IMR-90 (cell line): ENCODE data around the gene SEMA4D. TPM values are rescaled to one million over a fixed set of nuclear protein-coding genes. Genes with fewer than 3 reads are reported as not detected.

Experiments used
- ATAC-seq: fragments of 200-7000 bp; cut with Tn5 transposase; 2 replicates; pipeline ENCODE4 v1.9.1; 2020; ENCODE audit warnings: low read depth, mild to moderate bottlenecking, moderate library complexity
- BruUV-seq: library from RNA; stranded (reverse); fragments of 400-500 nt; replicated peaks from 2 replicates; lab custom pipeline; 2021; lab: Mats Ljungman, UMichigan
- CTCF ChIA-PET: fragments of 300-600 bp; formaldehyde crosslinking; extraction: SDS; loops from one replicate; lab custom pipeline; 2021; ENCODE audit warnings: antibody characterized with exemption; lab: Yijun Ruan, JAX
- POLR2A ChIA-PET: fragments of 300-600 bp; sonication (Branson Sonifier 250); formaldehyde crosslinking; loops from one replicate; lab custom pipeline; 2022; ENCODE audit warnings: antibody characterized with exemption; ENCODE audit not compliant: unreplicated experiment; lab: Charles Lee
- DNase-seq: peaks from one replicate; pipeline ENCODE4 v3.0.0; 2013
- H2AFZ ChIP-seq: replicated peaks from 2 replicates; pipeline ENCODE3; 2013; ENCODE audit warnings: low read length, mild to moderate bottlenecking; ENCODE audit not compliant: poor library complexity
- H2AK5ac ChIP-seq: 2 replicates; pipeline ENCODE4 v1.6.1; 2013; ENCODE audit warnings: low read depth, low read length, inconsistent platforms
- H2AK9ac ChIP-seq: replicated peaks from 2 replicates; pipeline ENCODE3; 2013; ENCODE audit warnings: mild to moderate bottlenecking, low read depth, low read length, moderate library complexity; ENCODE audit not compliant: poor library complexity
- H2BK120ac ChIP-seq: 2 replicates; pipeline ENCODE4 v1.6.1; 2013; ENCODE audit warnings: low read depth, low read length, inconsistent platforms
- H2BK15ac ChIP-seq: 3 replicates; pipeline ENCODE4 v1.6.1; 2013; ENCODE audit warnings: low read depth, low read length, inconsistent platforms
- H2BK20ac ChIP-seq: 2 replicates; pipeline ENCODE4 v1.6.1; 2013; ENCODE audit warnings: low read depth, mild to moderate bottlenecking, inconsistent platforms, low read length, moderate library complexity
- H2BK5ac ChIP-seq: 2 replicates; pipeline ENCODE4 v1.6.1; 2013; ENCODE audit warnings: mild to moderate bottlenecking, low read depth, low read length, inconsistent platforms; ENCODE audit not compliant: poor library complexity, severe bottlenecking
- H3K14ac ChIP-seq: replicated peaks from 2 replicates; pipeline ENCODE4 v1.6.1; 2013; ENCODE audit warnings: low read depth, low read length, inconsistent platforms
- H3K18ac ChIP-seq: 2 replicates; pipeline ENCODE4 v1.6.1; 2013; ENCODE audit warnings: low read depth, low read length, control low read depth
- H3K23ac ChIP-seq: 2 replicates; pipeline ENCODE4 v1.6.1; 2013; ENCODE audit warnings: low read depth, low read length, inconsistent platforms
- H3K27ac ChIP-seq: 2 replicates; pipeline ENCODE4 v1.5.1; 2013; ENCODE audit warnings: mild to moderate bottlenecking, control low read depth, low read length; ENCODE audit not compliant: insufficient read depth
- H3K27me3 ChIP-seq: 2 replicates; pipeline ENCODE4 v1.6.1; 2013; ENCODE audit warnings: low read length; ENCODE audit not compliant: control insufficient read depth, insufficient read depth
- H3K36me3 ChIP-seq: 2 replicates; pipeline ENCODE4 v1.6.1; 2013; ENCODE audit warnings: low read length, mixed read lengths; ENCODE audit not compliant: control insufficient read depth, insufficient read depth
- H3K4ac ChIP-seq: 2 replicates; pipeline ENCODE4 v1.6.1; 2013; ENCODE audit warnings: low read depth, low read length, inconsistent platforms
- H3K4me1 ChIP-seq: 2 replicates; pipeline ENCODE4 v1.6.1; 2013; ENCODE audit warnings: low read length, mixed read lengths; ENCODE audit not compliant: control insufficient read depth, insufficient read depth
- H3K4me2 ChIP-seq: 2 replicates; pipeline ENCODE4 v1.6.1; 2013; ENCODE audit warnings: low read depth, mild to moderate bottlenecking, control low read depth, low read length, moderate library complexity
- H3K4me3 ChIP-seq: 2 replicates; pipeline ENCODE4 v1.5.1; 2013; ENCODE audit warnings: low read depth, mild to moderate bottlenecking, control low read depth, low read length, moderate library complexity; ENCODE audit not compliant: insufficient read depth
- H3K56ac ChIP-seq: 2 replicates; pipeline ENCODE4 v1.6.1; 2013; ENCODE audit warnings: low read length, inconsistent platforms; ENCODE audit not compliant: insufficient read depth; ENCODE audit errors: extremely low read depth
- H3K79me1 ChIP-seq, 2 experiments: 2 replicates each; pipeline ENCODE4 v1.6.1; 2013; ENCODE audit warnings: low read length in 2 of 2, inconsistent platforms in 1 of 2, low read depth in 1 of 2
- H3K9ac ChIP-seq: 2 replicates; pipeline ENCODE4 v1.6.1; 2013; ENCODE audit warnings: low read depth, low read length, control low read depth
- H3K9me1 ChIP-seq: 2 replicates; pipeline ENCODE4 v1.6.1; 2013; ENCODE audit warnings: low read length, inconsistent platforms; ENCODE audit not compliant: insufficient read depth
- H3K9me3 ChIP-seq: 2 replicates; pipeline ENCODE4 v1.6.1; 2013; ENCODE audit warnings: low read length; ENCODE audit not compliant: control insufficient read depth, insufficient read depth
- H4K20me1 ChIP-seq: 2 replicates; pipeline ENCODE4 v1.6.1; 2013; ENCODE audit warnings: low read length, inconsistent platforms; ENCODE audit not compliant: insufficient read depth
- H4K5ac ChIP-seq: 2 replicates; pipeline ENCODE4 v1.6.1; 2013; ENCODE audit warnings: mild to moderate bottlenecking, low read depth, low read length, control low read depth
- H4K8ac ChIP-seq, 2 experiments: 2 replicates each; pipeline ENCODE4 v1.6.1; 2013; ENCODE audit warnings: low read depth in 2 of 2, low read length in 2 of 2, control low read depth in 1 of 2, inconsistent platforms in 1 of 2
- H4K91ac ChIP-seq: 2 replicates; pipeline ENCODE4 v1.6.1; 2013; ENCODE audit warnings: low read depth, low read length, inconsistent platforms; ENCODE audit not compliant: insufficient read depth
- BHLHE40 ChIP-seq: fragments of 150-350 bp; IDR thresholded peaks from 2 replicates; pipeline ENCODE4 v1.6.1; 2016; ENCODE audit warnings: mild to moderate bottlenecking, low read depth, low read length
- CEBPB ChIP-seq: IDR thresholded peaks from 2 replicates; pipeline ENCODE4 v1.6.1; 2012; ENCODE audit warnings: low read depth, low read length, improper control_type of control experiment
- CHD1 ChIP-seq: IDR thresholded peaks from 2 replicates; pipeline ENCODE4 v1.6.1; 2012; ENCODE audit warnings: low read depth, low read length, improper control_type of control experiment
- CTCF ChIP-seq: conservative IDR thresholded peaks from 2 replicates; pipeline ENCODE4 v1.5.1; 2012; ENCODE audit warnings: mild to moderate bottlenecking, low read depth, low read length, improper control_type of control experiment
- FOS ChIP-seq: fragments of 150-350 bp; IDR thresholded peaks from 2 replicates; pipeline ENCODE4 v1.6.1; 2016; ENCODE audit warnings: low read depth, low read length
- MAFK ChIP-seq: IDR thresholded peaks from 2 replicates; pipeline ENCODE4 v1.6.1; 2012; ENCODE audit warnings: low read depth, low read length, improper control_type of control experiment
- MAZ ChIP-seq: IDR thresholded peaks from 2 replicates; pipeline ENCODE4 v1.6.1; 2012; ENCODE audit warnings: low read depth, mild to moderate bottlenecking, low read length, improper control_type of control experiment, moderate library complexity, borderline replicate concordance
- MXI1 ChIP-seq: IDR thresholded peaks from 2 replicates; pipeline ENCODE4 v1.6.1; 2012; ENCODE audit warnings: low read depth, mild to moderate bottlenecking, low read length, moderate library complexity, borderline replicate concordance
- NFE2L2 ChIP-seq: fragments of 150-350 bp; IDR thresholded peaks from 2 replicates; pipeline ENCODE4 v1.6.1; 2016; ENCODE audit warnings: low read depth, mild to moderate bottlenecking, low read length
- POLR2A ChIP-seq: IDR thresholded peaks from 2 replicates; pipeline ENCODE4 v1.6.1; 2012; ENCODE audit warnings: mild to moderate bottlenecking, low read depth, low read length
- RAD21 ChIP-seq: IDR thresholded peaks from 2 replicates; pipeline ENCODE4 v1.6.1; 2012; ENCODE audit warnings: low read length, improper control_type of control experiment
- RCOR1 ChIP-seq: IDR thresholded peaks from 2 replicates; pipeline ENCODE4 v1.6.1; 2012; ENCODE audit warnings: mild to moderate bottlenecking, low read length, improper control_type of control experiment; ENCODE audit not compliant: insufficient replicate concordance
- RFX5 ChIP-seq: IDR thresholded peaks from 2 replicates; pipeline ENCODE4 v1.8.0; 2012; ENCODE audit warnings: low read depth, mild to moderate bottlenecking, low read length, moderate library complexity
- SMC3 ChIP-seq: fragments of 150-350 bp; IDR thresholded peaks from 2 replicates; pipeline ENCODE4 v1.6.1; 2016; ENCODE audit warnings: low read depth, mild to moderate bottlenecking, antibody characterized with exemption, low read length, moderate library complexity
- WGBS, 2 experiments: methylation state at CpG; one replicate each; pipeline versions ENCODE4 v1.1.5 to v1.1.7; 2013; ENCODE audit warnings: missing lambda C conversion rate in 2 of 2; ENCODE audit not compliant: insufficient read length in 1 of 2; ENCODE audit errors: extremely low coverage in 2 of 2; 5-methylcytosine and 5-hydroxymethylcytosine counted together
- dilution Hi-C: fragments of 300-500 bp; cut with HindIII; formaldehyde crosslinking; loops from one replicate; pipeline ENCODE4 v1.14.3; 2018; ENCODE audit warnings: low sequenced_read_pairs; ENCODE audit not compliant: unreplicated experiment
- in situ Hi-C: fragments of 300-500 bp; cut with MboI; formaldehyde crosslinking; loops from 3 replicates; pipeline ENCODE4 v1.14.3; 2019; ENCODE audit warnings: low sequenced_read_pairs, inconsistent platforms, mixed read lengths
- intact Hi-C: fragments of 100-400 bp; cut with micrococcal nuclease; formaldehyde crosslinking; loops from 2 replicates; pipeline ENCODE4 v1.10.0; 2022
- polyA plus RNA-seq, 3 experiments: library from polyadenylated mRNA; depleted of rRNA; stranded (reverse); fragments of >200 nt; gene quantifications; 2 replicates each; pipeline ENCODE4 v1.2.3, GENCODE V29; 2012; ENCODE audit warnings: low replicate concordance in 1 of 3
- total RNA-seq: library from RNA; depleted of rRNA; stranded (reverse); fragments of >200 nt; gene quantifications from 2 replicates; pipeline ENCODE4 v1.2.3, GENCODE V29; 2012
- TF ChIP-seq, protein P1 (sequence below): fragments of 150-350 bp; IDR thresholded peaks from 2 replicates; pipeline ENCODE4 v1.6.1; 2016; ENCODE audit warnings: low read depth, mild to moderate bottlenecking, low read length, moderate library complexity, borderline replicate concordance
- TF ChIP-seq, protein P2 (sequence below): fragments of 150-350 bp; IDR thresholded peaks from 2 replicates; pipeline ENCODE4 v1.6.1; 2017; ENCODE audit warnings: mild to moderate bottlenecking, antibody characterized with exemption, low read length, low read depth

The SEMA4D gene
- total and polyA plus RNA-seq, 2 of the 4 experiments (the other 2 are of a cell fraction): 0.90 to 1.5 TPM

GRCh38 chr9:89508951-89509615, 11.2 kb upstream of the SEMA4D start:
- H4K5ac ChIP-seq: no peak overlapping the region
- H2AK5ac ChIP-seq: no peak overlapping the region
- intact Hi-C loops (no loop called here), dilution Hi-C loops (no loop called here), in situ Hi-C loops (no loop called here)
- POLR2A ChIA-PET: no interaction called here
- no peaks in the 10 kb centered on the region for H3K9me1 ChIP-seq
- DNase-seq (no peak), ATAC-seq (no peak)
- H2BK15ac ChIP-seq: no peak overlapping the region
- no peaks in the 10 kb centered on the region for H3K9me3 ChIP-seq
- no peak overlapping the region for H3K56ac ChIP-seq
- H4K8ac ChIP-seq: no peak overlapping the region
- no peaks in the 10 kb centered on the region for H3K79me1 ChIP-seq
- no peaks in the 10 kb centered on the region for H4K20me1 ChIP-seq
- H3K4me1 ChIP-seq: no peaks in the 10 kb centered on the region
- H2BK5ac ChIP-seq: no peak overlapping the region
- H3K18ac ChIP-seq: no peak overlapping the region
- no TSS peak for BruUV-seq
- H3K4me3 ChIP-seq: no peak overlapping the region
- no peak overlapping the region for H2AFZ ChIP-seq
- no peak overlapping the region for H3K4ac ChIP-seq
- H3K4me2 ChIP-seq: no peak overlapping the region
- H3K14ac ChIP-seq: no peak overlapping the region
- H2BK20ac ChIP-seq: no peak overlapping the region
- H3K27ac ChIP-seq: no peak overlapping the region
- no peak overlapping the region for H2AK9ac ChIP-seq
- no peak overlapping the region for H3K23ac ChIP-seq
- TF ChIP-seq CTCF: no peak
- TF ChIP-seq MAZ: no peak
- TF ChIP-seq, protein P1, sequence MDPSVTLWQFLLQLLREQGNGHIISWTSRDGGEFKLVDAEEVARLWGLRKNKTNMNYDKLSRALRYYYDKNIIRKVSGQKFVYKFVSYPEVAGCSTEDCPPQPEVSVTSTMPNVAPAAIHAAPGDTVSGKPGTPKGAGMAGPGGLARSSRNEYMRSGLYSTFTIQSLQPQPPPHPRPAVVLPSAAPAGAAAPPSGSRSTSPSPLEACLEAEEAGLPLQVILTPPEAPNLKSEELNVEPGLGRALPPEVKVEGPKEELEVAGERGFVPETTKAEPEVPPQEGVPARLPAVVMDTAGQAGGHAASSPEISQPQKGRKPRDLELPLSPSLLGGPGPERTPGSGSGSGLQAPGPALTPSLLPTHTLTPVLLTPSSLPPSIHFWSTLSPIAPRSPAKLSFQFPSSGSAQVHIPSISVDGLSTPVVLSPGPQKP: no peak
- TF ChIP-seq, protein P2, sequence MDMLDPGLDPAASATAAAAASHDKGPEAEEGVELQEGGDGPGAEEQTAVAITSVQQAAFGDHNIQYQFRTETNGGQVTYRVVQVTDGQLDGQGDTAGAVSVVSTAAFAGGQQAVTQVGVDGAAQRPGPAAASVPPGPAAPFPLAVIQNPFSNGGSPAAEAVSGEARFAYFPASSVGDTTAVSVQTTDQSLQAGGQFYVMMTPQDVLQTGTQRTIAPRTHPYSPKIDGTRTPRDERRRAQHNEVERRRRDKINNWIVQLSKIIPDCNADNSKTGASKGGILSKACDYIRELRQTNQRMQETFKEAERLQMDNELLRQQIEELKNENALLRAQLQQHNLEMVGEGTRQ: no peak
- no peak for TF ChIP-seq FOS
- no peak for TF ChIP-seq BHLHE40
- TF ChIP-seq POLR2A: no peak
- TF ChIP-seq CHD1: no peak
- no peak for TF ChIP-seq NFE2L2
- no peak for TF ChIP-seq RFX5
- no peak for TF ChIP-seq SMC3
- no peak for TF ChIP-seq RAD21
- TF ChIP-seq RCOR1: no peak
- TF ChIP-seq CEBPB: no peak
- no peak for TF ChIP-seq MAFK
- no peak for TF ChIP-seq MXI1
- 63% methylated on average over 2 of the region's 7 CpGs; no CpG with 5 or more reads in 1 of the 2 experiments for WGBS, 2 experiments
- H3K36me3 ChIP-seq: no peaks in the 10 kb centered on the region
- H3K9ac ChIP-seq: no peak overlapping the region
- H4K91ac ChIP-seq: no peak overlapping the region
- CTCF ChIA-PET: no interaction called here
- H3K27me3 ChIP-seq: peaks cover 24% of the 10 kb centered on the region
- H2BK120ac ChIP-seq: no peak overlapping the region
